GM12878 (cell line): Measurements from ENCODE around the gene DERL2. TPM values are rescaled to one million over a fixed set of nuclear protein-coding genes. Genes with fewer than 3 reads are reported as not detected.

Source experiments
- ATAC-seq: fragments of 200-7000 bp; cut with Tn5 transposase; 3 replicates; pipeline ENCODE4 v1.9.1; 2020; ENCODE audit warnings: mild to moderate bottlenecking, moderate library complexity
- BruUV-seq: library from RNA; stranded (reverse); fragments of 400-500 nt; replicated peaks from 2 replicates; lab custom pipeline; 2021; lab: Mats Ljungman, UMichigan
- CTCF ChIA-PET: fragments of 300-600 bp; sonication (Branson Sonifier 250); formaldehyde crosslinking; extraction: SDS; loops from one replicate; lab custom pipeline; 2021; ENCODE audit warnings: inconsistent platforms; lab: Yijun Ruan, JAX
- POLR2A ChIA-PET: fragments of 350-600 bp; formaldehyde crosslinking; extraction: SDS; loops from one replicate; lab custom pipeline; 2021; ENCODE audit warnings: inconsistent platforms; lab: Charles Lee
- RAD21 ChIA-PET: fragments of 300-600 bp; sonication (Branson Sonifier 250); formaldehyde crosslinking; loops from one replicate; lab custom pipeline; 2023; ENCODE audit warnings: antibody characterized with exemption; ENCODE audit not compliant: unreplicated experiment; lab: Charles Lee
- SMC1A ChIA-PET: fragments of 300-600 bp; sonication (Branson Sonifier 250); formaldehyde crosslinking; loops from one replicate; lab custom pipeline; 2023; ENCODE audit not compliant: unreplicated experiment, uncharacterized antibody; lab: Charles Lee
- DNase-seq: peaks from one replicate; pipeline ENCODE4 v3.0.0-alpha.2; 2011; ENCODE audit warnings: low read depth, low spot score
- FAIRE-seq: peaks from 3 replicates; lab custom pipeline; 2011; peaks lifted over from hg19 to GRCh38; lab: Jason Lieb, UNC
- H2AFZ ChIP-seq: 2 replicates; pipeline ENCODE4 v1.6.0; 2011; ENCODE audit warnings: low read depth, low read length, control low read depth; ENCODE audit not compliant: control insufficient read depth
- H3K27ac ChIP-seq: 2 replicates; pipeline ENCODE4 v1.5.1; 2011; ENCODE audit warnings: control low read depth; ENCODE audit not compliant: control insufficient read depth, insufficient read depth
- H3K27me3 ChIP-seq, 2 experiments: replicated peaks in 1 of 2; 2 replicates each; pipeline versions ENCODE4 v1.6.0 to v1.6.1; 2011; ENCODE audit warnings: low read length in 1 of 2; ENCODE audit not compliant: control insufficient read depth in 2 of 2, insufficient read depth in 2 of 2
- H3K36me3 ChIP-seq, 2 experiments: 2 replicates each; pipeline ENCODE4 v1.5.1; 2011; ENCODE audit warnings: low read length in 1 of 2; ENCODE audit not compliant: control insufficient read depth in 2 of 2, insufficient read depth in 2 of 2
- H3K4me1 ChIP-seq: 2 replicates; pipeline ENCODE4 v1.6.1; 2011; ENCODE audit warnings: mild to moderate bottlenecking, low read length, moderate library complexity, mixed read lengths; ENCODE audit not compliant: control insufficient read depth, insufficient read depth
- H3K4me2 ChIP-seq: 2 replicates; pipeline ENCODE4 v1.6.0; 2011; ENCODE audit warnings: control low read depth; ENCODE audit not compliant: control insufficient read depth, insufficient read depth
- H3K4me3 ChIP-seq: fragments of 200-600 bp; sonication (generic); 2 replicates; pipeline ENCODE4 v1.5.1; 2016
- H3K79me2 ChIP-seq: 2 replicates; pipeline ENCODE4 v1.6.0; 2011; ENCODE audit warnings: low read length; ENCODE audit not compliant: control insufficient read depth, insufficient read depth
- H3K9ac ChIP-seq: 2 replicates; pipeline ENCODE4 v1.8.0; 2011; ENCODE audit warnings: low read length, control low read depth, mixed read lengths; ENCODE audit not compliant: control insufficient read depth, insufficient read depth
- H3K9me3 ChIP-seq: replicated peaks from 3 replicates; pipeline ENCODE4 v1.5.1; 2011; ENCODE audit warnings: mild to moderate bottlenecking, low read length; ENCODE audit not compliant: control insufficient read depth, insufficient read depth
- H4K20me1 ChIP-seq: 2 replicates; pipeline ENCODE4 v1.6.0; 2011; ENCODE audit not compliant: control insufficient read depth, insufficient read depth
- GATAD2B ChIP-seq: fragments of 450-650 bp; conservative IDR thresholded peaks from 2 replicates; pipeline ENCODE4 v1.6.1; 2017; ENCODE audit warnings: low read depth, mild to moderate bottlenecking, moderate library complexity
- REST ChIP-seq: IDR thresholded peaks from 2 replicates; pipeline ENCODE4 v1.6.1; 2012; ENCODE audit warnings: mild to moderate bottlenecking, low read depth, low read length
- TCF3 ChIP-seq: IDR thresholded peaks from 2 replicates; pipeline ENCODE4 v1.6.1; 2012; ENCODE audit warnings: low read depth, mild to moderate bottlenecking, low read length, borderline replicate concordance; ENCODE audit not compliant: insufficient read depth
- TCF7 ChIP-seq: IDR thresholded peaks from 2 replicates; pipeline ENCODE4 v1.6.1; 2014; ENCODE audit warnings: antibody characterized with exemption, borderline replicate concordance
- WGBS: methylation state at CpG from one replicate; pipeline ENCODE4 v1.1.6; 2016; ENCODE audit warnings: low lambda C conversion rate; ENCODE audit not compliant: insufficient replicate concordance, insufficient coverage; ENCODE audit errors: missing lambda C conversion rate; 5-methylcytosine and 5-hydroxymethylcytosine counted together
- in situ Hi-C: fragments of 300-500 bp; cut with MboI; formaldehyde crosslinking; loops from 9 replicates; pipeline ENCODE4 v1.14.3; 2018; ENCODE audit warnings: mixed read lengths
- intact Hi-C: fragments of 100-400 bp; cut with micrococcal nuclease; formaldehyde crosslinking; loops from one replicate; pipeline ENCODE4 v1.14.2; 2022; ENCODE audit not compliant: unreplicated experiment
- polyA plus RNA-seq, 11 experiments: library from polyadenylated mRNA; depleted of rRNA in 4 of 11; unstranded in 6 of 11; stranded (reverse) in 5 of 11; fragments of >200 nt; fragmentation: Nextera tagmentation in 4 of 11; fragmentation: Illumina TruSeq in 1 of 11; extraction: Ambion mirVana in 4 of 11; extraction: Trizol in 1 of 11; gene quantifications; 1 replicate in 1 of 11; 2 replicates in 10 of 11; pipeline versions ENCODE4 v1.2.1 to v1.2.3, GENCODE V29; 2011 to 2016; ENCODE audit warnings: inconsistent platforms in 2 of 11, missing spikeins in 2 of 11, low read depth in 1 of 11
- total RNA-seq, 4 experiments: library from RNA; depleted of rRNA in 3 of 4; stranded (reverse); fragments of >200 nt in 3 of 4; fragmentation: Illumina TruSeq in 1 of 4; extraction: Trizol in 1 of 4; gene quantifications; 2 replicates each; pipeline versions ENCODE4 v1.2.1 to v1.2.3, GENCODE V29; 2013 to 2021
- TF ChIP-seq, protein P1 (sequence below): IDR thresholded peaks from 2 replicates; pipeline ENCODE4 v1.6.1; 2011; ENCODE audit warnings: borderline replicate concordance, low read depth, mild to moderate bottlenecking, moderate library complexity, mixed read lengths, low read length; ENCODE audit not compliant: insufficient read depth; ENCODE audit errors: extremely low read length
- TF ChIP-seq, protein P2 (sequence below): fragments of 450-650 bp; formaldehyde crosslinking; IDR thresholded peaks from 2 replicates; pipeline ENCODE4 v1.5.0; 2022; ENCODE audit warnings: mild to moderate bottlenecking, missing genetic modification characterization

Gene DERL2
- total and polyA plus RNA-seq, 10 of the 15 experiments (the other 5 are each of a cell fraction or from before 2014, with no cell fraction given): 40.5 to 236 (median 69.3) TPM

DNA sequence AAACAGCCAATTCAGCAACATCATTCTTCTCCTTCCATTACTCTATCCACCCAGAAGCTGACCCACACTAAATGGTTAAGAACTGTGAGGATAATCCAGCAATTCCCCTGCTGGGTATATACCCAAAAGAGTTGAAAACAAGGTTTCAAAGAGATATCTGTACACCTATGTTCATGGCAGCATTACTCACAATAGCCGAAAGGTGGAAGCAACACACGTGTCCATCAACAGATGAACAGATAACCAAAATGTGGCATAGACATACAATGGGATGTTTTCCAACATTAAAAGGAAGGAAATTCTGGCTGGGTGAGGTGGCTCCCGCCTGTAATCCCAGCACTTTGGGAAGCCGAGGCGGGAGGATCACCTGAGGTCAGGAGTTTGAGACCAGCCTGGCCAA, 20.3 kb upstream of the DERL2 start:
- H3K27ac ChIP-seq: no peak overlapping the region
- no TSS peak for BruUV-seq
- in situ Hi-C loops: no loop called here
- ChIA-PET POLR2A (no interaction called here), CTCF (interaction anchor here (0.6 kb wide), 1 partner anchor 94 kb away, joined by 5 read pairs; no protein-coding TSS in a partner anchor), RAD21 (no interaction called here), SMC1A (no interaction called here)
- WGBS: 92% methylated on average over 5 of the region's 5 CpGs
- intact Hi-C loops: no loop called here
- H4K20me1 ChIP-seq: no peaks in the 10 kb centered on the region
- H3K36me3 ChIP-seq: no peaks in the 10 kb centered on the region
- no peaks in the 10 kb centered on the region for H3K4me1 ChIP-seq
- no peak overlapping the region for H3K4me3 ChIP-seq
- TF ChIP-seq TCF3 (no peak), REST (no peak), GATAD2B (no peak), TCF7 (no peak)
- TF ChIP-seq, protein P1, sequence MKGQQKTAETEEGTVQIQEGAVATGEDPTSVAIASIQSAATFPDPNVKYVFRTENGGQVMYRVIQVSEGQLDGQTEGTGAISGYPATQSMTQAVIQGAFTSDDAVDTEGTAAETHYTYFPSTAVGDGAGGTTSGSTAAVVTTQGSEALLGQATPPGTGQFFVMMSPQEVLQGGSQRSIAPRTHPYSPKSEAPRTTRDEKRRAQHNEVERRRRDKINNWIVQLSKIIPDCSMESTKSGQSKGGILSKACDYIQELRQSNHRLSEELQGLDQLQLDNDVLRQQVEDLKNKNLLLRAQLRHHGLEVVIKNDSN: no peak
- TF ChIP-seq, protein P2, sequence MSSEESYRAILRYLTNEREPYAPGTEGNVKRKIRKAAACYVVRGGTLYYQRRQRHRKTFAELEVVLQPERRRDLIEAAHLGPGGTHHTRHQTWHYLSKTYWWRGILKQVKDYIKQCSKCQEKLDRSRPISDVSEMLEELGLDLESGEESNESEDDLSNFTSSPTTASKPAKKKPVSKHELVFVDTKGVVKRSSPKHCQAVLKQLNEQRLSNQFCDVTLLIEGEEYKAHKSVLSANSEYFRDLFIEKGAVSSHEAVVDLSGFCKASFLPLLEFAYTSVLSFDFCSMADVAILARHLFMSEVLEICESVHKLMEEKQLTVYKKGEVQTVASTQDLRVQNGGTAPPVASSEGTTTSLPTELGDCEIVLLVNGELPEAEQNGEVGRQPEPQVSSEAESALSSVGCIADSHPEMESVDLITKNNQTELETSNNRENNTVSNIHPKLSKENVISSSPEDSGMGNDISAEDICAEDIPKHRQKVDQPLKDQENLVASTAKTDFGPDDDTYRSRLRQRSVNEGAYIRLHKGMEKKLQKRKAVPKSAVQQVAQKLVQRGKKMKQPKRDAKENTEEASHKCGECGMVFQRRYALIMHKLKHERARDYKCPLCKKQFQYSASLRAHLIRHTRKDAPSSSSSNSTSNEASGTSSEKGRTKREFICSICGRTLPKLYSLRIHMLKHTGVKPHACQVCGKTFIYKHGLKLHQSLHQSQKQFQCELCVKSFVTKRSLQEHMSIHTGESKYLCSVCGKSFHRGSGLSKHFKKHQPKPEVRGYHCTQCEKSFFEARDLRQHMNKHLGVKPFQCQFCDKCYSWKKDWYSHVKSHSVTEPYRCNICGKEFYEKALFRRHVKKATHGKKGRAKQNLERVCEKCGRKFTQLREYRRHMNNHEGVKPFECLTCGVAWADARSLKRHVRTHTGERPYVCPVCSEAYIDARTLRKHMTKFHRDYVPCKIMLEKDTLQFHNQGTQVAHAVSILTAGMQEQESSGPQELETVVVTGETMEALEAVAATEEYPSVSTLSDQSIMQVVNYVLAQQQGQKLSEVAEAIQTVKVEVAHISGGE (CRISPR knock-in tag): no peak
- H2AFZ ChIP-seq: no peak overlapping the region
- no peak overlapping the region for H3K4me2 ChIP-seq
- no peaks in the 10 kb centered on the region for H3K79me2 ChIP-seq
- DNase-seq (no peak), FAIRE-seq (no peak), ATAC-seq (no peak)
- H3K9me3 ChIP-seq: no peaks in the 10 kb centered on the region
- no peaks in the 10 kb centered on the region for H3K27me3 ChIP-seq
- H3K9ac ChIP-seq: no peak overlapping the region
